Stimulated activated CD8-positive, alpha-beta memory T cell treated with anti-CD3 and anti-CD28 coated beads, Interleukin-7, amount 100 ng/mL, for 1 hour (primary cell): ENCODE results near the gene PEX11G.

ENCODE experiments used
- DNase-seq, 2 donors: peaks; one replicate each; pipeline ENCODE4 v3.0.0-alpha.2; 2020; ENCODE audit warnings: low read depth in 2 of 2

Gene PEX11G

GRCh38 chr19:7494416-7495098, 5.7 kb upstream of the PEX11G start:
- DNase-seq: no peak

GRCh38 chr19:7492558-7492957, 3.7 kb upstream of the PEX11G start:
- DNase-seq: no peak

GRCh38 chr19:7492142-7492541, 3.3 kb upstream of the PEX11G start:
- DNase-seq: no peak

- DNase-seq: no peak
Measured at GRCh38 chr19:7489609-7490044, 792 bp upstream of the PEX11G start.

GRCh38 chr19:7486923-7487322, 1.9 kb downstream of the PEX11G start:
- no peak for DNase-seq

GRCh38 chr19:7483720-7484201, 5.1 kb downstream of the PEX11G start:
- no peak for DNase-seq

GRCh38 chr19:7482584-7483439, 6.0 kb downstream of the PEX11G start:
- no peak for DNase-seq

- no peak for DNase-seq
Measured at GRCh38 chr19:7480970-7481255, 7.9 kb downstream of the PEX11G start.

GRCh38 chr19:7480222-7480969, 8.4 kb downstream of the PEX11G start:
- no peak for DNase-seq

GRCh38 chr19:7478843-7479227, 10.0 kb downstream of the PEX11G start:
- DNase-seq: no peak

GRCh38 chr19:7478173-7478842, 10.5 kb downstream of the PEX11G start:
- DNase-seq: no peak

- DNase-seq: no peak
Measured at GRCh38 chr19:7477758-7478157, 11.1 kb downstream of the PEX11G start.

GRCh38 chr19:7476777-7477494, 11.9 kb downstream of the PEX11G start:
- no peak for DNase-seq

- no peak for DNase-seq
Measured at GRCh38 chr19:7476241-7476640, 12.6 kb downstream of the PEX11G start.

- DNase-seq: no peak
Measured at GRCh38 chr19:7475665-7476064, 13.2 kb downstream of the PEX11G start.

- DNase-seq: no peak
Measured at GRCh38 chr19:7471696-7472615, 16.9 kb downstream of the PEX11G start.

GRCh38 chr19:7470540-7471305, 18.1 kb downstream of the PEX11G start:
- no peak for DNase-seq

GRCh38 chr19:7469669-7470285, 19.1 kb downstream of the PEX11G start:
- DNase-seq: no peak

- DNase-seq: no peak
Measured at GRCh38 chr19:7468840-7469239, 20.0 kb downstream of the PEX11G start.
